ENCODE results near the gene IL20RA. TPM values are rescaled to one million over a fixed set of nuclear protein-coding genes. Genes with fewer than 3 reads are reported as not detected.

The IL20RA gene
- polyA plus RNA-seq, 1 of the 3 experiments (the other 2 are of a cell fraction) = 0.10 TPM

GRCh38 chr6:136985502-136985901 is 59.3 kb downstream of the IL20RA start:
- H3K9ac ChIP-seq = no peak overlapping the region
- no peaks in the 10 kb centered on the region for H3K36me3 ChIP-seq (replicated peaks in 1 of 2; ENCODE audit: control insufficient read depth in 1 of 2, insufficient read depth in 2 of 2, low read length in 1 of 2)
- H3K27ac ChIP-seq (ENCODE audit: low read depth in 2 of 2, low read length in 1 of 2) = peak overlapping the region in 1 of 2 experiments; percentile 100; a peak in 2 of 4 replicates
- POLR2A ChIA-PET = interaction anchor here (1.0 kb wide), 1 partner anchor 64 kb away, joined by 6 read pairs; the partner anchor contains the start of gene SLC35D3
- no peaks in the 10 kb centered on the region for H3K9me2 ChIP-seq
- peaks cover 0 to 61% of the 10 kb centered on the region in 2 experiments; a peak in 2 of 4 replicates for H3K4me1 ChIP-seq (ENCODE audit: control insufficient read depth in 1 of 2, insufficient read depth in 2 of 2, low read depth in 1 of 2, low read length in 1 of 2)
- no peak overlapping the region for H2AFZ ChIP-seq (ENCODE audit: low read depth)
- no peak overlapping the region for H3K4me2 ChIP-seq
- no peak overlapping the region for H3K4me3 ChIP-seq (ENCODE audit: low read depth in 2 of 2, low read length in 1 of 2)
- 73% methylated on average over 5 of the region's 5 CpGs for WGBS (ENCODE audit: low lambda C conversion rate)
- no peak for TF ChIP-seq SIN3A (IDR thresholded peaks at IDR 0.05; ENCODE audit: borderline replicate concordance, low read depth, low read length)
- TF ChIP-seq ELF1 (IDR thresholded peaks at IDR 0.05) = no peak
- TF ChIP-seq MAX (IDR thresholded peaks at IDR 0.05; ENCODE audit: low read depth) = no peak
- TF ChIP-seq RFX5 (IDR thresholded peaks at IDR 0.05; ENCODE audit: low read length) = no peak
- TF ChIP-seq RXRA (IDR thresholded peaks at IDR 0.05; ENCODE audit: borderline replicate concordance, low read depth) = no peak
- TF ChIP-seq POLR2AphosphoS5 (IDR thresholded peaks at IDR 0.05; ENCODE audit: low read depth, low read length) = no peak
- TF ChIP-seq TEAD4 (IDR thresholded peaks at IDR 0.05; ENCODE audit: borderline replicate concordance, insufficient read depth) = no peak
- no peak for TF ChIP-seq CTCF (IDR thresholded peaks at IDR 0.05)
- TF ChIP-seq NRF1 (IDR thresholded peaks at IDR 0.05; ENCODE audit: low read depth, low read length) = no peak
- H3K79me2 ChIP-seq (ENCODE audit: insufficient read depth) = no peaks in the 10 kb centered on the region
- DNase-seq = no peak
- no peaks in the 10 kb centered on the region for H3K9me3 ChIP-seq
- no peaks in the 10 kb centered on the region for H4K20me1 ChIP-seq (ENCODE audit: insufficient read depth)
- no peaks in the 10 kb centered on the region for H3F3A ChIP-seq (replicated peaks; ENCODE audit: insufficient read depth)
- peaks cover 9% of the 10 kb centered on the region; the same call in 1 of the 2 replicates for H3K27me3 ChIP-seq (ENCODE audit: insufficient read depth)
- CTCF ChIA-PET = interaction anchor here (1.0 to 1.3 kb wide), 2 partner anchors 14 to 329 kb away, joined by 3 read pairs; no protein-coding TSS in a partner anchor

- peaks cover 0 to 57% of the 10 kb centered on the region in 2 experiments; a peak in 2 of 4 replicates for H3K4me1 ChIP-seq (ENCODE audit: control insufficient read depth in 1 of 2, insufficient read depth in 2 of 2, low read depth in 1 of 2, low read length in 1 of 2)
- H2AFZ ChIP-seq (ENCODE audit: low read depth) = no peak overlapping the region
- no peaks in the 10 kb centered on the region for H3K79me2 ChIP-seq (ENCODE audit: insufficient read depth)
- H4K20me1 ChIP-seq (ENCODE audit: insufficient read depth) = no peaks in the 10 kb centered on the region
- H3K4me2 ChIP-seq = no peak overlapping the region
- peak overlapping the region in 1 of 2 experiments; percentile 100; a peak in 2 of 4 replicates for H3K27ac ChIP-seq (ENCODE audit: low read depth in 2 of 2, low read length in 1 of 2)
- WGBS (ENCODE audit: low lambda C conversion rate) = 46% methylated on average over 4 of the region's 4 CpGs
- H3F3A ChIP-seq (replicated peaks; ENCODE audit: insufficient read depth) = no peaks in the 10 kb centered on the region
- H3K36me3 ChIP-seq (replicated peaks in 1 of 2; ENCODE audit: control insufficient read depth in 1 of 2, insufficient read depth in 2 of 2, low read length in 1 of 2) = no peaks in the 10 kb centered on the region
- ChIA-PET CTCF (interaction anchor here (1.6 to 2.7 kb wide), 3 partner anchors 13 to 139 kb away, joined by 4 to 17 read pairs (median 16); no protein-coding TSS in a partner anchor), POLR2A (interaction anchor here (0.8 to 3.1 kb wide), 2 partner anchors 14 to 25 kb away, joined by 3 to 67 read pairs; no protein-coding TSS in a partner anchor)
- DNase-seq = no peak
- H3K9me3 ChIP-seq = no peaks in the 10 kb centered on the region
- H3K9ac ChIP-seq = no peak overlapping the region
- no peaks in the 10 kb centered on the region for H3K9me2 ChIP-seq
- H3K27me3 ChIP-seq (ENCODE audit: insufficient read depth) = peaks cover 4% of the 10 kb centered on the region; the same call in 1 of the 2 replicates
- no peak overlapping the region for H3K4me3 ChIP-seq (ENCODE audit: low read depth in 2 of 2, low read length in 1 of 2)
- no peak for TF ChIP-seq CTCF (IDR thresholded peaks at IDR 0.05)
- TF ChIP-seq SMC3 (IDR thresholded peaks at IDR 0.05; ENCODE audit: low read depth, low read length) = no peak
- no peak for TF ChIP-seq FOXJ3 (CRISPR knock-in tag; IDR thresholded peaks at IDR 0.05)
- no peak for TF ChIP-seq REST (IDR thresholded peaks at IDR 0.05; ENCODE audit: low read depth, low read length)
- no peak for TF ChIP-seq RXRA (IDR thresholded peaks at IDR 0.05; ENCODE audit: borderline replicate concordance, low read depth)
- no peak for TF ChIP-seq ELF1 (IDR thresholded peaks at IDR 0.05)
- no peak for TF ChIP-seq MXI1 (IDR thresholded peaks at IDR 0.05; ENCODE audit: low read depth, low read length)
- TF ChIP-seq IRF3 (IDR thresholded peaks at IDR 0.05; ENCODE audit: low read depth, low read length) = no peak
- no peak for TF ChIP-seq SIN3A (IDR thresholded peaks at IDR 0.05; ENCODE audit: borderline replicate concordance, low read depth, low read length)
- no peak for TF ChIP-seq YY1 (IDR thresholded peaks at IDR 0.05; ENCODE audit: low read depth)
- TF ChIP-seq CHD2 (IDR thresholded peaks at IDR 0.05; ENCODE audit: low read length, partially characterized antibody) = no peak
- TF ChIP-seq RCOR1 (IDR thresholded peaks at IDR 0.05; ENCODE audit: low read length) = no peak
- TF ChIP-seq POLR2AphosphoS5 (IDR thresholded peaks at IDR 0.05; ENCODE audit: low read depth, low read length) = no peak
- TF ChIP-seq RFX5 (IDR thresholded peaks at IDR 0.05; ENCODE audit: low read length) = no peak
Observed at GRCh38 chr6:136984578-136984977, 60.2 kb downstream of the IL20RA start.

Data from SK-N-SH (cell line).